K562 (cell line): ENCODE measurements around the gene BRAT1.

ENCODE experiments used
- ELF1 ChIP-seq: fragments of 200-800 bp; sonication (Bioruptor generic); IDR thresholded peaks from 2 replicates; pipeline ENCODE4 v1.6.1; 2016; ENCODE audit warnings: missing genetic modification characterization, missing compliant biosample characterization
- EZH2 ChIP-seq: IDR thresholded peaks from 2 replicates; pipeline ENCODE4 v1.6.1; 2012; ENCODE audit warnings: low read depth, mild to moderate bottlenecking, inconsistent platforms, low read length, borderline replicate concordance
- FOSL1 ChIP-seq: fragments of 200-800 bp; sonication (Bioruptor generic); conservative IDR thresholded peaks from 2 replicates; pipeline ENCODE4 v1.6.1; 2016; ENCODE audit warnings: missing genetic modification characterization, missing compliant biosample characterization
- MIER1 ChIP-seq: fragments of 450-650 bp; IDR thresholded peaks from 2 replicates; pipeline ENCODE4 v1.6.1; 2016; ENCODE audit warnings: antibody characterized with exemption, mild to moderate bottlenecking, low read depth
- POLR2H ChIP-seq: IDR thresholded peaks from 2 replicates; pipeline ENCODE4 v1.6.1; 2016; ENCODE audit warnings: missing genetic modification characterization, low read depth, mild to moderate bottlenecking, control low read depth, missing compliant biosample characterization, moderate library complexity
- ZNF274 ChIP-seq: IDR thresholded peaks from 2 replicates; pipeline ENCODE4 v1.6.1; 2011; ENCODE audit warnings: low read depth, mild to moderate bottlenecking, low read length, moderate library complexity, borderline replicate concordance
- TF ChIP-seq, protein P1 (sequence below), 2 experiments: fragments of 450-650 bp in 1 of 2; sonication (generic) in 1 of 2; formaldehyde crosslinking in 1 of 2; IDR thresholded peaks; 2 replicates each; pipeline versions ENCODE4 v1.7.1 to v1.9.0; 2016 to 2022; ENCODE audit warnings: inconsistent platforms in 1 of 2, mild to moderate bottlenecking in 1 of 2, missing genetic modification reagents in 1 of 2
- TF ChIP-seq, protein P2 (sequence below), 3 experiments: IDR thresholded peaks in 2 of 3; conservative IDR thresholded peaks in 1 of 3; 2 replicates each; pipeline ENCODE4 v1.5.1; 2011 to 2012; ENCODE audit warnings: low read length in 3 of 3, mild to moderate bottlenecking in 3 of 3, control low read depth in 2 of 3, improper control_type of control experiment in 1 of 3, inconsistent platforms in 1 of 3, low read depth in 1 of 3, mixed read lengths in 1 of 3, moderate library complexity in 1 of 3; ENCODE audit not compliant: insufficient read depth in 2 of 3

DNA sequence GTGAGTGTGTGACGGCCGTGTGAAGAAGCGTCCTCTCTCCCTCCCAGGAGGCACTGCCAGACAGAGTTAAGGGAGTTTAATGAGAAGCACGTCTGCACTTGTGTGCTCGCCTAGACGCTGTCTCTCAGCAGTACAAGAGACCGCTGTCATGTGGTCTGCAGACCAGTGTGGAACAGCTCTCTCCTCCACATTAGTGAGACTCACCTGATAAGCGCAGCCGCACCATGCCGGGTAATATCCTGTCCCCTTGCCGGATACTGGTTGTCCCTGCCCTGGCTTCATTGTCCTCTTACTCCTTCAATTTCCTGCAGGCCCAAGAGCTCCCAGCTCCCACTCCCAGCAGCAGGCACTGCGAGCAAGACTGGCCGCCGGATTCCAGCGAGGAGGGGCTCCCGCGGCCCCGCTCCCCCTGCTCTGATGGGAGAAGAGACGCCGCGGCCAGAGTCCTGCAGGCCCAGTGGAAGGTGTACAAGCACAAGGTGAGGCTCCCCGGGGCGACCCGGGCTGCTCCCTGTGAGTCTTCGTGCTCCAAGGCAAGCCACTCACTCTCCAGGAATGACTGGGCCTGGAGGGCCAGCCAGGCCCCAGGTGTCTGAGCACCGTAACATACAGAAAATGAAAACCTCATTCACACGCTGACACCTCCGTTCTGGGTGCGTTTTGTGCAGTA lies 43.0 kb upstream of the BRAT1 start:
- TF ChIP-seq EZH2 (no peak), ELF1 (tag) (no peak), ZNF274 (no peak), POLR2H (tag) (no peak), FOSL1 (no peak), MIER1 (no peak)
- TF ChIP-seq, protein P1, sequence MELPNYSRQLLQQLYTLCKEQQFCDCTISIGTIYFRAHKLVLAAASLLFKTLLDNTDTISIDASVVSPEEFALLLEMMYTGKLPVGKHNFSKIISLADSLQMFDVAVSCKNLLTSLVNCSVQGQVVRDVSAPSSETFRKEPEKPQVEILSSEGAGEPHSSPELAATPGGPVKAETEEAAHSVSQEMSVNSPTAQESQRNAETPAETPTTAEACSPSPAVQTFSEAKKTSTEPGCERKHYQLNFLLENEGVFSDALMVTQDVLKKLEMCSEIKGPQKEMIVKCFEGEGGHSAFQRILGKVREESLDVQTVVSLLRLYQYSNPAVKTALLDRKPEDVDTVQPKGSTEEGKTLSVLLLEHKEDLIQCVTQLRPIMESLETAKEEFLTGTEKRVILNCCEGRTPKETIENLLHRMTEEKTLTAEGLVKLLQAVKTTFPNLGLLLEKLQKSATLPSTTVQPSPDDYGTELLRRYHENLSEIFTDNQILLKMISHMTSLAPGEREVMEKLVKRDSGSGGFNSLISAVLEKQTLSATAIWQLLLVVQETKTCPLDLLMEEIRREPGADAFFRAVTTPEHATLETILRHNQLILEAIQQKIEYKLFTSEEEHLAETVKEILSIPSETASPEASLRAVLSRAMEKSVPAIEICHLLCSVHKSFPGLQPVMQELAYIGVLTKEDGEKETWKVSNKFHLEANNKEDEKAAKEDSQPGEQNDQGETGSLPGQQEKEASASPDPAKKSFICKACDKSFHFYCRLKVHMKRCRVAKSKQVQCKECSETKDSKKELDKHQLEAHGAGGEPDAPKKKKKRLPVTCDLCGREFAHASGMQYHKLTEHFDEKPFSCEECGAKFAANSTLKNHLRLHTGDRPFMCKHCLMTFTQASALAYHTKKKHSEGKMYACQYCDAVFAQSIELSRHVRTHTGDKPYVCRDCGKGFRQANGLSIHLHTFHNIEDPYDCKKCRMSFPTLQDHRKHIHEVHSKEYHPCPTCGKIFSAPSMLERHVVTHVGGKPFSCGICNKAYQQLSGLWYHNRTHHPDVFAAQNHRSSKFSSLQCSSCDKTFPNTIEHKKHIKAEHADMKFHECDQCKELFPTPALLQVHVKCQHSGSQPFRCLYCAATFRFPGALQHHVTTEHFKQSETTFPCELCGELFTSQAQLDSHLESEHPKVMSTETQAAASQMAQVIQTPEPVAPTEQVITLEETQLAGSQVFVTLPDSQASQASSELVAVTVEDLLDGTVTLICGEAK (IDR thresholded peaks at IDR 0.05) = no peak
- TF ChIP-seq, protein P1 (CRISPR knock-in tag; IDR thresholded peaks at IDR 0.05) = no peak
- TF ChIP-seq, protein P2, sequence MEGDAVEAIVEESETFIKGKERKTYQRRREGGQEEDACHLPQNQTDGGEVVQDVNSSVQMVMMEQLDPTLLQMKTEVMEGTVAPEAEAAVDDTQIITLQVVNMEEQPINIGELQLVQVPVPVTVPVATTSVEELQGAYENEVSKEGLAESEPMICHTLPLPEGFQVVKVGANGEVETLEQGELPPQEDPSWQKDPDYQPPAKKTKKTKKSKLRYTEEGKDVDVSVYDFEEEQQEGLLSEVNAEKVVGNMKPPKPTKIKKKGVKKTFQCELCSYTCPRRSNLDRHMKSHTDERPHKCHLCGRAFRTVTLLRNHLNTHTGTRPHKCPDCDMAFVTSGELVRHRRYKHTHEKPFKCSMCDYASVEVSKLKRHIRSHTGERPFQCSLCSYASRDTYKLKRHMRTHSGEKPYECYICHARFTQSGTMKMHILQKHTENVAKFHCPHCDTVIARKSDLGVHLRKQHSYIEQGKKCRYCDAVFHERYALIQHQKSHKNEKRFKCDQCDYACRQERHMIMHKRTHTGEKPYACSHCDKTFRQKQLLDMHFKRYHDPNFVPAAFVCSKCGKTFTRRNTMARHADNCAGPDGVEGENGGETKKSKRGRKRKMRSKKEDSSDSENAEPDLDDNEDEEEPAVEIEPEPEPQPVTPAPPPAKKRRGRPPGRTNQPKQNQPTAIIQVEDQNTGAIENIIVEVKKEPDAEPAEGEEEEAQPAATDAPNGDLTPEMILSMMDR (IDR thresholded peaks at IDR 0.05 in 2 of 3, conservative IDR thresholded peaks at IDR 0.05 in 1 of 3; ENCODE audit: insufficient read depth in 2 of 3, low read depth in 1 of 3, low read length in 3 of 3) = no peak
